C4-2B (cell line): Measurements from ENCODE around the gene PDLIM7.
A peak's percentile ranks its signal among the peaks of the same experiment; 100 is the strongest.

Experiments
- H3K27ac ChIP-seq: fragments of 450-650 bp; 2 replicates; pipeline ENCODE4 v1.5.1; 2017
- ZFX ChIP-seq: fragments of 450-650 bp; IDR thresholded peaks from 2 replicates; pipeline ENCODE4 v1.6.1; 2017
- TF ChIP-seq, protein P1 (sequence below): fragments of 450-650 bp; conservative IDR thresholded peaks from 2 replicates; pipeline ENCODE4 v1.5.1; 2017; ENCODE audit warnings: mild to moderate bottlenecking

PDLIM7 gene

DNA sequence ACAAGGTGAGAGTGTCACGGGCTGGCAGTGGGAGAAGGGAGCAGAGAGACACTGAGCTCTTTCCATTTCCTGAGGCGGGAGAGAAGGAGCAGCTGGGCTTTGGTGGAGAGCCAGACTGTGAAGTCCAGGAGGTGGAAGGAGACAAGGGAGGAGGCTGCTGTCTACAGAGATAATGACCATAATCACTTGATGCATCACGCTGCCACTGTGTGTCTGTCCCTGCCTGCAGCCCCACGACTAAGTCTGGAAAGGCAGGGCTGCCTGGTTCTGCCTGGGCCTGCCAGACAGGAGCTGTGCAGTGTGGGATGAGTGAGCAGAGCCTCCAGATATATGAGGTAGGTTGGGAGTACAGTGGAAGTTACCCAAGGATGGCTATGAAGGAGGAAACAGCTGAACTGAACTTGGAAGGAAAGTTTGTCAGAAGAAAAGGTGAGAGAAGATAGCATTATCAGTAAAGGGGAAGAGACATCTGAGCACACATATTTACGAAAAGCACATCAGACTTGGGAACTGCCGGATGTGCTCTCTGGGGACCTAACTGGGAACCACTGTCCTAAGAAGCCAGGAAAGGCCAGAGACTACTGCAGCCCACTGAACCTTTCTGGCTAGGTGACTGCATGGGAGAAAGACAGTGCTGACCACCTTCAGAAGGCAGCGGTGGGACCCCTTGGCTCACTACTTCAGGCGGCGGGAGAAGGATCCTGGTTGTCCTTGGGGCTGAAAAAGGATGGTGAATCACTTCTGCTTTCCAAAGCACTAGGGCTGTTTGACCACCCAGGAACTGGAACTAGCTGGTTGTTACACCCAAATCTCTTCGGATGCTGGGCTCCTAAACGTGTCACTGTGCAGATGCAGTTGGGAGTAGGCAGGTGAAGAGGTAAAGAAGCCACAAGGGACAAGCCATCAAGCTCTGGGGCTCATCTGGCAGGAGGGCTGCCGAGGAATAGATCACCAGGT lies 32.1 kb upstream of the PDLIM7 start:
- H3K27ac ChIP-seq: no peak overlapping the region
- no peak for TF ChIP-seq ZFX
- TF ChIP-seq, protein P1, sequence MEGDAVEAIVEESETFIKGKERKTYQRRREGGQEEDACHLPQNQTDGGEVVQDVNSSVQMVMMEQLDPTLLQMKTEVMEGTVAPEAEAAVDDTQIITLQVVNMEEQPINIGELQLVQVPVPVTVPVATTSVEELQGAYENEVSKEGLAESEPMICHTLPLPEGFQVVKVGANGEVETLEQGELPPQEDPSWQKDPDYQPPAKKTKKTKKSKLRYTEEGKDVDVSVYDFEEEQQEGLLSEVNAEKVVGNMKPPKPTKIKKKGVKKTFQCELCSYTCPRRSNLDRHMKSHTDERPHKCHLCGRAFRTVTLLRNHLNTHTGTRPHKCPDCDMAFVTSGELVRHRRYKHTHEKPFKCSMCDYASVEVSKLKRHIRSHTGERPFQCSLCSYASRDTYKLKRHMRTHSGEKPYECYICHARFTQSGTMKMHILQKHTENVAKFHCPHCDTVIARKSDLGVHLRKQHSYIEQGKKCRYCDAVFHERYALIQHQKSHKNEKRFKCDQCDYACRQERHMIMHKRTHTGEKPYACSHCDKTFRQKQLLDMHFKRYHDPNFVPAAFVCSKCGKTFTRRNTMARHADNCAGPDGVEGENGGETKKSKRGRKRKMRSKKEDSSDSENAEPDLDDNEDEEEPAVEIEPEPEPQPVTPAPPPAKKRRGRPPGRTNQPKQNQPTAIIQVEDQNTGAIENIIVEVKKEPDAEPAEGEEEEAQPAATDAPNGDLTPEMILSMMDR: no peak

DNA sequence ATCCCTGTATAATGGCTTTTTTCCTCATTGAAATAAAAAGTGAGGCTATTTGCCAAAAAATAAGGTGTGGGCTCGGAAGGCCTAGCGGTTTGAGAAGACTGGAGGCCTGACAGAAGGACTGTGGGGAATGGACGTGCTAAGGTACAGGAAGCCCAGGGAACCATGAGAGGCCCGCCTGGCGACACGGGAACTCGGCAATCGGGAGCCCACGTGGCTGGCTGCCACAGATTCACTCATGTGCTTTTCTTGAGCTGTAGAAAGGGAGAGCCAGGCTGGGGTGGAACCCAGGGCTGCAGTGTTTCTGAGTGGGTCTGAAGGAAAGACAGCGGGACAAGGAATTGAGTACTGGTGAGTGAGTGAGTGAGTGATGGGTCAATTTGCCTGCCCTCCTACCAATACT lies 31.2 kb upstream of the PDLIM7 start:
- no peak for TF ChIP-seq ZFX
- no peak overlapping the region for H3K27ac ChIP-seq

DNA sequence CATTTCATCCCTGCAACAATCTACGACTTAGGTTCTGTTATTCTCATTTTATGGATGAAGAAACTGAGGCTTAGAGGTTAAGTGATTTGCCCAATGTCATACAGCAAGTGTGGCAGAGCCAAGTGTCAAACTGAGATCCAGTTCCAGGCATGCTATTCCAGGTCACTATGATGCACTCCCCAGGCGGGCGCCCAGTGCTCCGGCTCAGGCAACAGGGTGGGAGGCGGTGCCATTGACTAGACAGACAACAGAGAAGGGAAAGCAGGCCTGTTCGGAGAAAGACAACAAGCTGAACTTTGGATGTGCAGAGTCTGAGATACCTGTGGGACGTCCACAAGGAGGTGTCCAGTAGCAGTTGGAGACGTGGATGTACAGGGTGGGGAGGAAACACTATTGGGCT lies 30.2 kb upstream of the PDLIM7 start:
- no peak for TF ChIP-seq ZFX
- TF ChIP-seq, protein P1: no peak
- H3K27ac ChIP-seq: no peak overlapping the region

DNA sequence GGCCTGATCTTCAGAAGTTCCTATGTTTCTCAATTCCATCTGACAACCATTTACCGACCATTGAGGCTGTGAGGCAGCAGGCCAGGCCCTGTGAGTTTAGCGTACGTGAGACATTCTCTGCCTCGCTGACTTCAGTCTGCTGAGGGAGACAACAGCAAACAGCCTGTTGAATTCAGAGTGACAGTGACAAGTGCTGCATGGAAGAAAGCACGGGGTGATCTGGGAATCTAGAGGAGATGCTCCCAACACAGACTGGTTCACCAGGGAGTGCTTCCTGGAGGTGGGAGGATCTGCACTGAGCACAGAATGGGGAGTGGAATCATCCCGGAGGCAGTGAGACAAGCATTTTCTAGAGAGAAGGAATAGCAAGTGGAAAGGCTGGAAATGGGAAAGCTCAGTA lies 29.4 kb upstream of the PDLIM7 start:
- H3K27ac ChIP-seq: peak overlapping the region; percentile 68; the same call in 1 of the 2 replicates
- TF ChIP-seq, protein P1: no peak
- TF ChIP-seq ZFX: no peak

DNA sequence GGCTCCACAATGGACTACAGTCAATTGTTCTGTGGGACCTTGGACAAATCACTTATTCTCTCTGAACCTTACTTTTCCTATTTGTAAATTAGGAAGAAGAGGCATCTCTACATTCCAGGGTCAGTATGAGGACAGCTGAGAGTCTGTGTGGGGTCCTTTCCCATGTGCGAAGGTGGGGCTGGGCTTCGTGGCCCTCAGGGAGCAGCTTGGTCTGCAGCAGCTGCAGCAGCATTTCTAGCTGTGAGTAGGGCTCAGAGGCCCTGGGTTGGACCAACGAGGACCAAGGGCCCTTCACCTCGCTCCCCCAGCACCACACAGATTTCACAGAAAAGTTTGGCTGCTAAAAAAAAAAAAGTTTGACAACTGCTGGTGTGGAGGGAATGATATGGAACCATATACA lies 28.8 kb upstream of the PDLIM7 start:
- no peak for TF ChIP-seq ZFX
- TF ChIP-seq, protein P1: no peak

DNA sequence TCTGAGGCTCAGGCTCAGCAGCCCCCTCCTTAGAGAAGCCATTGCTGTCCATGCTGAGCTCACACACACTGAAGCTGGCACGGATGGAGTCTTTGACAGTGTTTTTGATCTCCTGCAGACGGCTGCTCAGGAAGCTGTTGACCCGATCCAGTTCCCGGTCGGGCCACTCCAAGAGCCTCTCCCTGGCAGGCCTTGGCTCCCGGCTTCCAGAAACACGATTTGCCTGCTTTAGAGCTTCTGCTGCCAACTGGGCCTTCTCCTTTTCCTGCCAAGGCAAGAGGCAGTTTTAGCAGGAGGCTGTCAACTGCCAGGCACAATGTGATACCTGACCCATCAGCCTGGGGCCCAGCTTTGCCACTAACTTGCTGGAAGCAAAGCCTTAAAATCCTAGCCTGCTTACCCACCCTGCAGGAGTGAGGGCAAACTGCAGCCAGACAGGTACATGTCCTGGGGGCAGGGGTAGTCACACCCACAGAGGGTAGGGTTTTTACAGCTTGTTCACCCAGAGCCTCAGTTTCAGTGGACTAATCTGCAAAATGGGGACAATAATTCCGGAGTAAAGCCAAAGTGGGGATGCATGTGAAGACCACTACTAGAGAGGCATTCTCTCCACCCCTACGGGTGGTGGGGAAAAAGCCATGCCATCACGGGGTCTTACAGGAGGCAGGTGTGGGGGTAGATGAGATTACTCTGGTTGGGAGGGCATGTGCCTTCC lies 27.7 kb upstream of the PDLIM7 start:
- H3K27ac ChIP-seq: peak overlapping the region; percentile 68
- TF ChIP-seq, protein P1: no peak; the same call in 1 of the 2 replicates
- no peak for TF ChIP-seq ZFX

More for the DNA sequence above, 28.8 kb upstream of the PDLIM7 start:
- peak overlapping the region; percentile 68 for H3K27ac ChIP-seq

DNA sequence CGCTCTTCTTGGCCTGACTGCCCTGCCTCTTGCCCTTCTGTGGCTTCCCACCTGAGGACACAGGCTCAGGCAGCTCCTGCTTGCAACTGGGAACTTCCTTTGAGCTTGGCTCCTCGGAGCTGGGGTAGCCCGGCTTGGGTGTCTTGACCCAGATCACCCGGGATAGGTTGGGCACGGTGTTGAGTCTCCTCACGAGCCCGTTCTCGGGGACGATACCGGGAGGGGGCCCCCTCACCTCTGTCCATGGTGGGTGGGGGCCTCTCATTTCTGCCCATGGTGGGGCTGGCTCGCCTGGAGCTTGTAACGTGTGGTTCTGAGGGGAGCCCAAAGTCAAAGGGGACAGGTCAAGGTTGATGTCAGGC lies 27.1 kb upstream of the PDLIM7 start:
- H3K27ac ChIP-seq: peak overlapping the region; percentile 68
- TF ChIP-seq ZFX: no peak
- TF ChIP-seq, protein P1: no peak
